ENCODE results near the gene GEMIN7. TPM values are rescaled to one million over a fixed set of nuclear protein-coding genes. Genes with fewer than 3 reads are reported as not detected.

GEMIN7 gene
- total and polyA plus RNA-seq, 2 of the 13 experiments (the other 11 are each of a cell fraction or from before 2014, with no cell fraction given) = 24.1 to 30.6 TPM

- no peak for TF ChIP-seq ATF4 (CRISPR knock-in tag; IDR thresholded peaks at IDR 0.05)
- TF ChIP-seq CEBPG (CRISPR knock-in tag; IDR thresholded peaks at IDR 0.05) = no peak
- no peak for TF ChIP-seq ZNF639 (CRISPR knock-in tag; conservative IDR thresholded peaks at IDR 0.05)
- TF ChIP-seq PPARG (CRISPR knock-in tag; conservative IDR thresholded peaks at IDR 0.05) = no peak
- no peak for TF ChIP-seq ZNF773 (CRISPR knock-in tag; IDR thresholded peaks at IDR 0.05; ENCODE audit: borderline replicate concordance)
- TF ChIP-seq ZNF720 (CRISPR knock-in tag; IDR thresholded peaks at IDR 0.05) = no peak
- no peak for TF ChIP-seq ZZZ3 (CRISPR knock-in tag; IDR thresholded peaks at IDR 0.05; ENCODE audit: borderline replicate concordance)
- TF ChIP-seq ZFP36L2 (CRISPR knock-in tag; IDR thresholded peaks at IDR 0.05) = no peak
- TF ChIP-seq ZNF296 (CRISPR knock-in tag; conservative IDR thresholded peaks at IDR 0.05) = no peak
- TF ChIP-seq ZNF414 (CRISPR knock-in tag; IDR thresholded peaks at IDR 0.05) = peak; percentile 53
- TF ChIP-seq TAF1 (CRISPR knock-in tag; IDR thresholded peaks at IDR 0.05) = no peak
- TF ChIP-seq SMARCC2 (IDR thresholded peaks at IDR 0.05) = no peak
- TF ChIP-seq HNF1B (CRISPR knock-in tag; IDR thresholded peaks at IDR 0.05) = no peak
- TF ChIP-seq ZNF234 (CRISPR knock-in tag; conservative IDR thresholded peaks at IDR 0.05) = no peak
- 0 out of 2 replicates have a peak, but pooled peaks have one; percentile 45 for TF ChIP-seq CERS6 (CRISPR knock-in tag; IDR thresholded peaks at IDR 0.05)
- no peak for TF ChIP-seq ISL2 (CRISPR knock-in tag; IDR thresholded peaks at IDR 0.05)
- no peak for TF ChIP-seq PRDM15 (CRISPR knock-in tag; IDR thresholded peaks at IDR 0.05)
- no peak for TF ChIP-seq MTF1 (CRISPR knock-in tag; IDR thresholded peaks at IDR 0.05)
- TF ChIP-seq TBL1XR1 (IDR thresholded peaks at IDR 0.05; ENCODE audit: borderline replicate concordance, low read length, partially characterized antibody) = peak; percentile 19
- TF ChIP-seq MAFK (conservative IDR thresholded peaks at IDR 0.05 in 1 of 2, IDR thresholded peaks at IDR 0.05 in 1 of 2; ENCODE audit: low read length in 2 of 2) = no peak
Observed at GRCh38 chr19:45097776-45098520, 18.9 kb downstream of the GEMIN7 start (continued).
